Measurements from ENCODE around the gene ASB11. TPM values are rescaled to one million over a fixed set of nuclear protein-coding genes. Genes with fewer than 3 reads are reported as not detected.
A peak's percentile ranks its signal among the peaks of the same experiment; 100 is the strongest.
"Not testable (repeated sequence)": the region's sequence is repeated elsewhere in the genome, so short reads cannot be mapped to it uniquely, and the experiment has no call there.

ASB11 gene
- total and polyA plus RNA-seq, 4 experiments from 2014 or later, result not detected

DNA sequence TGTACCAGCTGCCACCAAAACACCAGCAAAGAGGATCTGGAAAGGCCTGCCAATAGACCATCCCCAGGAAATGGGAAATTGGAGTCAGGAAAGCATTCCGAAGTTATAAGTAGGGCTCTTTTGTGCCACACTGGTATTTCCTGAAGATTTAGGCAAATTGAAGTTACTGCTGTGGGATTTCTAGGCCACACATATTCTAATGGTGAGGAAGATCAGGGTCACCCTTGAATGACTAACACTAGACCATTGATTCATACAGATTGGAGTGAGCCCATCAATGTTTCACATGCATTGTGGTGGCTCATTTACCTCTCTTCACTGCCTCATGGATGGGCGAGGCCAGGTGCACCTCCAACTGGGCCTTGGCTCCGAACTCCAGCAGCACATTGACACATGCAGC lies 22.6 kb downstream of the ASB11 start:
- H3K4me1 ChIP-seq (ENCODE audit: insufficient read depth, low read length), result no peaks in the 10 kb centered on the region
- ChIA-PET CTCF (ENCODE audit: partially characterized antibody) (no interaction called here), POLR2A (ENCODE audit: partially characterized antibody) (no interaction called here)
- Mint-ChIP-seq H3K27me3 (no peaks in the 10 kb centered on the region), H3K4me3 (no peak overlapping the region), H3K9me3 (no peaks in the 10 kb centered on the region), H3K36me3 (no peaks in the 10 kb centered on the region), H3K27ac (no peak overlapping the region), H3K4me1 (peaks cover 0 to 7% (median under 1%) of the 10 kb centered on the region in 4 donors)
- no peak overlapping the region for H3K4me3 ChIP-seq (ENCODE audit: low read length in 2 of 2)
- DNase-seq, result no peak
- no peaks in the 10 kb centered on the region for H3K36me3 ChIP-seq (ENCODE audit: insufficient read depth, low read length)
- intact Hi-C loops (cut with micrococcal nuclease), result no loop called here
- H3K27ac ChIP-seq (ENCODE audit: low read depth, low read length), result no peak overlapping the region
- no peaks in the 10 kb centered on the region for H3K27me3 ChIP-seq (ENCODE audit: insufficient read depth, low read length)
- H3K9me3 ChIP-seq (ENCODE audit: control insufficient read depth in 1 of 2, low read length in 2 of 2), result no peaks in the 10 kb centered on the region

DNA sequence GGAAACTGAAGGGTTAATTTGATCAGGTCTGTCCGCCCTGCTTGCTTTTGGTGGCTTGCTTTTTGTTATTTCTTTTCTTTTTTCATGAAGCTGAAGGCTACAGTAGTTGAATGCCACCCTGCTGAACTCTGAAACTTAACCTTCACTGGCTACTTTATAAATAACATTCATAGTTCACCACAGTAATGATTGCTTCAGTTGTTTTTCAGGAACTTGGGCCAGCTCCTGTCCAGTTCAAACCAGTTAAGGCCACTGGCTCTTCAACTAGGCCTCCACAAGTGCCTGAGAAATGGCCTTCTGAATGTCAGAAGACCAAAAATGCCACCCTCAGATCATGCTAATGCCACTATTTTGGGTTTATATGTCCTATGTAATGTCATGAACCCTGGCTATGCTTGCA lies 37.8 kb downstream of the ASB11 start:
- DNase-seq, result no peak
- Histone ChIP-seq H3K9me3 (ENCODE audit: control insufficient read depth in 1 of 2, low read length in 2 of 2) (no peaks in the 10 kb centered on the region), H3K4me3 (ENCODE audit: low read length in 2 of 2) (no peak overlapping the region), H3K27ac (ENCODE audit: low read depth, low read length) (no peak overlapping the region), H3K4me1 (ENCODE audit: insufficient read depth, low read length) (no peaks in the 10 kb centered on the region), H3K36me3 (ENCODE audit: insufficient read depth, low read length) (no peaks in the 10 kb centered on the region), H3K27me3 (ENCODE audit: insufficient read depth, low read length) (no peaks in the 10 kb centered on the region)
- intact Hi-C loops (cut with micrococcal nuclease), result no loop called here
- peaks cover 0 to 9% (median 0%) of the 10 kb centered on the region in 8 donors for H3K9me3 Mint-ChIP-seq
- H3K4me3 Mint-ChIP-seq, result no peak overlapping the region
- H3K27ac Mint-ChIP-seq, result no peak overlapping the region
- ChIA-PET CTCF (ENCODE audit: partially characterized antibody) (no interaction called here), POLR2A (ENCODE audit: partially characterized antibody) (no interaction called here)
- H3K4me1 Mint-ChIP-seq, result no peaks in the 10 kb centered on the region
- no peaks in the 10 kb centered on the region for H3K36me3 Mint-ChIP-seq
- peaks cover 0 to 3% of the 10 kb centered on the region in 2 donors for H3K27me3 Mint-ChIP-seq

DNA sequence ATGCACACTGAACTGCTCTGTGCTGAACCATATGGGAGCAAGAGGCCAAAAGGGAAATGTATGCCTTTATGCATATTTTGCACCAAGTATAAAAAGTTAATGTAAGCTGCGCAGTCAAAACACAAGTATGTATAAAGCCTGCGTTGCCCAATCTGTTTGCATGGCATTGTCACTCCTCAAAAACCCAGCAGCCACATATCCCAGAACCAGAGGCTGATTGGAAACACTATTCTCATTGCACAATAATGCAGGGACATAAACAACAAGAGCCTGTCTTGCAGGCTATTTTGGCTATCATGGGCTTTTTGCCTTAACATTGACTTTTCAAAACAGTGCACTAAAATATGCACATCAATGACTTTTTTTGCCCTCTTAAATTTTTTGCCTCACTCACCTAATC lies 40.5 kb downstream of the ASB11 start:
- Histone ChIP-seq H3K4me3 (ENCODE audit: low read length in 2 of 2) (no peak overlapping the region), H3K27me3 (ENCODE audit: insufficient read depth, low read length) (no peaks in the 10 kb centered on the region), H3K4me1 (ENCODE audit: insufficient read depth, low read length) (no peaks in the 10 kb centered on the region), H3K27ac (ENCODE audit: low read depth, low read length) (no peak overlapping the region), H3K9me3 (ENCODE audit: control insufficient read depth in 1 of 2, low read length in 2 of 2) (no peaks in the 10 kb centered on the region), H3K36me3 (ENCODE audit: insufficient read depth, low read length) (no peaks in the 10 kb centered on the region)
- no peak for DNase-seq
- peaks cover 0 to 4% (median 0%) of the 10 kb centered on the region in 8 donors for H3K9me3 Mint-ChIP-seq
- no peak overlapping the region for H3K27ac Mint-ChIP-seq
- H3K36me3 Mint-ChIP-seq, result no peaks in the 10 kb centered on the region
- intact Hi-C loops (cut with micrococcal nuclease), result no loop called here
- no peak overlapping the region for H3K4me3 Mint-ChIP-seq
- peaks cover 0 to 5% (median 1%) of the 10 kb centered on the region in 4 donors for H3K4me1 Mint-ChIP-seq
- H3K27me3 Mint-ChIP-seq, result no peaks in the 10 kb centered on the region
- ChIA-PET CTCF (ENCODE audit: partially characterized antibody) (no interaction called here), POLR2A (ENCODE audit: partially characterized antibody) (no interaction called here)

DNA sequence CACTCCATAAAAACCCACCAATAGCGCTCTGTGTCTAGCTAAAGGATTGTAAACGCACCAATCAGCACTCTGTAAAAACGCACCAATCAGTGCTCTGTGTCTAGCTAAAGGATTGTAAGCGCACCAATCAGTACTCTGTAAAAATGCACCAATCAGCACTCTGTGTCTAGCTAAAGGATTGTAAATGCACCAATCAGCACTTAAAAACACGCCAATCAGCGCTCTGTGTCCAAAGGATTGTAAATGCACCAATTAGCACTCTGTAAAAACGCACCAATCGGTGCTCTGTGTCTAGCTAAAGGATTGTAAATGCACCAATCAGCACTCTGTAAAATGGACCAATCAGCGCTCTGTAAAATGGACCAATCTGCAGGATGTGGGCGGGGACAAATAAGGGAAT lies 42.2 kb downstream of the ASB11 start:
- H3K27me3 Mint-ChIP-seq; POLR2A ChIA-PET (ENCODE audit: partially characterized antibody); H3K36me3 ChIP-seq (ENCODE audit: insufficient read depth, low read length); intact Hi-C loops (cut with micrococcal nuclease); H3K27ac Mint-ChIP-seq; H3K9me3 Mint-ChIP-seq; H3K9me3 ChIP-seq (ENCODE audit: control insufficient read depth in 1 of 2, low read length in 2 of 2); CTCF ChIA-PET (ENCODE audit: partially characterized antibody); DNase-seq; H3K27ac ChIP-seq (ENCODE audit: low read depth, low read length); H3K4me1 ChIP-seq (ENCODE audit: insufficient read depth, low read length); H3K4me1 Mint-ChIP-seq; H3K4me3 Mint-ChIP-seq; H3K4me3 ChIP-seq (ENCODE audit: low read length in 2 of 2); H3K27me3 ChIP-seq (ENCODE audit: insufficient read depth, low read length); H3K36me3 Mint-ChIP-seq: not testable (repeated sequence)

- intact Hi-C loops (cut with micrococcal nuclease), result no loop called here
- CTCF ChIA-PET (ENCODE audit: partially characterized antibody), result no interaction called here
- Mint-ChIP-seq H3K4me1 (peaks cover 0 to 10% (median 3%) of the 10 kb centered on the region in 4 donors), H3K27ac (no peak overlapping the region), H3K4me3 (no peak overlapping the region), H3K27me3 (no peaks in the 10 kb centered on the region), H3K9me3 (peaks cover 0 to 4% (median 0%) of the 10 kb centered on the region in 8 donors), H3K36me3 (no peaks in the 10 kb centered on the region)
- POLR2A ChIA-PET (ENCODE audit: partially characterized antibody), result no interaction called here
- no peak for DNase-seq
- no peaks in the 10 kb centered on the region for H3K9me3 ChIP-seq (ENCODE audit: control insufficient read depth in 1 of 2, low read length in 2 of 2)
- no peak overlapping the region for H3K27ac ChIP-seq (ENCODE audit: low read depth, low read length)
- H3K4me3 ChIP-seq (ENCODE audit: low read length in 2 of 2), result no peak overlapping the region
- H3K27me3 ChIP-seq (ENCODE audit: insufficient read depth, low read length), result no peaks in the 10 kb centered on the region
- no peaks in the 10 kb centered on the region for H3K4me1 ChIP-seq (ENCODE audit: insufficient read depth, low read length)
- no peaks in the 10 kb centered on the region for H3K36me3 ChIP-seq (ENCODE audit: insufficient read depth, low read length)
Observed at GRCh38 chrX:15271757-15272156, 43.7 kb downstream of the ASB11 start.

DNA sequence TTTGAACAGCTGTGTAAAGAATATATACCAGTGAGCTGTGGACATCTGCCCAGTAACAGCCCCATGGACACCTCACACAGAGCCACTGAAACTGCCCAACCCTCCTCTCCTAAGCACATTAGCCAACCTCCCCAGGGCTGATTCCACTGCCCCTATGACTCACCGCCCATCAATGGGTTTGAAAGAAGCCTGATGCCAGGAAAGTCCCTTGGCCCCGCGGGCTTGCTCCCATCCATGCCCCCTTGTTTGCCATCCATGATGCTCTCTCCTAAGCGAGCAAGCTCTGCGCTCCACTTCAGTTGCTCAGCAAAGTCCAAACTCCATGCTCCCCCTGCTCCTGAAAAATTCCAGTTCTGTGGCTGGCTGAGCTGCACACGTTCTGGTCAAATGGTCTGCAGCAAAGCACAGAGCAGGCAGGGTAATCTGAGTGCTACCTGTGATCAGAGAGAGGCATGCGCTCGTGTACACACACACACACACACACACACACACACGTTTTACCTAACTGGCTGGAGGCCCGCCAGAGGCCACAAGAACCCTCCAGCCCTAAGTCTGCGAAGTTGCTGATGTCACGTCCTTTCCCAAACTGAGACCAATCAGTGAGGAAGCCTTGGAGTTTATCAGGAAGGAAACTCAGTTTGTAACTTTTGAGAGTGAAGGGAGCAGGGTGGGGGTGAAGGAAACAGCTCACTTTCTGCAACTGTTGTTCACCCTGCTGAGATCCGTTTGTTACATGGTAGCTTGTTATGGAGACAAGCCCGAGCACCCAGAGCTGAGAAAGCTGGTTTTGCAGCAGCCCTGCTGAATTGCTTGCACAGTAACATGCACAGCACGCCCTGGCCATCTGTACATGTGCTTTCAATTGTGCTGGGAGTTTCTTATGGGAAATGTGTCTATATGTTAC lies 45.6 kb downstream of the ASB11 start, which contains the start of gene ASB9:
Gene ASB9, minus strand, starts transcription at position 466 of the 904 bp plus-strand sequence. Its CDS starts 209 bp downstream, at position 257.
- ChIA-PET POLR2A (ENCODE audit: partially characterized antibody) (no interaction called here), CTCF (ENCODE audit: partially characterized antibody) (no interaction called here)
- Histone ChIP-seq H3K4me3 (ENCODE audit: low read length in 2 of 2) (no peak within 1 kb of the TSS), H3K27me3 (ENCODE audit: insufficient read depth, low read length) (no peaks in the 10 kb centered on the region), H3K27ac (ENCODE audit: low read depth, low read length) (no peak within 1 kb of the TSS), H3K9me3 (ENCODE audit: control insufficient read depth in 1 of 2, low read length in 2 of 2) (no peaks in the 10 kb centered on the region), H3K36me3 (ENCODE audit: insufficient read depth, low read length) (no peaks in the 10 kb centered on the region), H3K4me1 (ENCODE audit: insufficient read depth, low read length) (no peaks in the 10 kb centered on the region)
- H3K4me3 Mint-ChIP-seq, result peak within 1 kb of the TSS; percentile 25 to 75 (median 69)
- DNase-seq, result peak in 4 of 5 donors; percentile 16 to 29 (median 22)
- intact Hi-C loops (cut with micrococcal nuclease), result no loop called here
- peaks cover 0 to 10% (median 3%) of the 10 kb centered on the region in 4 donors for H3K4me1 Mint-ChIP-seq
- peaks cover 0 to 4% (median 0%) of the 10 kb centered on the region in 8 donors for H3K9me3 Mint-ChIP-seq
- no peaks in the 10 kb centered on the region for H3K36me3 Mint-ChIP-seq
- H3K27ac Mint-ChIP-seq, result peak within 1 kb of the TSS; percentile 18 to 87 (median 66)
- H3K27me3 Mint-ChIP-seq, result no peaks in the 10 kb centered on the region

DNA sequence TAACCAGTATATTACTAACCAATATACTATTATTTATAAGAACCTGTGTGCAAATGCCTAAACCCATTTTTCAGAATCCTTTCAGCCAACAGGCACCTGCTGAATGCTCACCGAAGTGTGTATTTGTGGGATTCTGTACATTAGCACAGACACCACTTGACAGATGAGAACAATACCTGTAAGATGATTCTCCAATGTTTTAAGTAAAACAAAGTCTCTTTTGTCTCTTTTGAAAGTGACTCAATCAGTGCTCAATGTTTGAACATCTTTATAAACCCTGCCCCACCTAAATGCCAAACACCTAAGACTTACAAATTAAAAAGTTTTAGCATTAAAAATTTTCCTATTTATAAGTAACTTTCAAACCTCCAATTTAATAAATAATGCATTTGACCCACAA lies 46.3 kb downstream of the ASB11 start:
- Mint-ChIP-seq H3K4me3 (no peak overlapping the region), H3K36me3 (no peaks in the 10 kb centered on the region), H3K9me3 (peaks cover 0 to 4% (median 0%) of the 10 kb centered on the region in 8 donors), H3K27me3 (no peaks in the 10 kb centered on the region), H3K27ac (no peak overlapping the region), H3K4me1 (peaks cover 0 to 10% (median 3%) of the 10 kb centered on the region in 4 donors)
- no peak overlapping the region for H3K27ac ChIP-seq (ENCODE audit: low read depth, low read length)
- H3K4me1 ChIP-seq (ENCODE audit: insufficient read depth, low read length), result no peaks in the 10 kb centered on the region
- intact Hi-C loops (cut with micrococcal nuclease), result no loop called here
- ChIA-PET CTCF (ENCODE audit: partially characterized antibody) (no interaction called here), POLR2A (ENCODE audit: partially characterized antibody) (no interaction called here)
- no peaks in the 10 kb centered on the region for H3K36me3 ChIP-seq (ENCODE audit: insufficient read depth, low read length)
- no peak for DNase-seq
- no peaks in the 10 kb centered on the region for H3K9me3 ChIP-seq (ENCODE audit: control insufficient read depth in 1 of 2, low read length in 2 of 2)
- no peaks in the 10 kb centered on the region for H3K27me3 ChIP-seq (ENCODE audit: insufficient read depth, low read length)
- H3K4me3 ChIP-seq (ENCODE audit: low read length in 2 of 2), result no peak overlapping the region

All from CD4-positive, alpha-beta memory T cell (primary cell).